ENCODE results near the gene DUSP10.

Gene DUSP10

DNA sequence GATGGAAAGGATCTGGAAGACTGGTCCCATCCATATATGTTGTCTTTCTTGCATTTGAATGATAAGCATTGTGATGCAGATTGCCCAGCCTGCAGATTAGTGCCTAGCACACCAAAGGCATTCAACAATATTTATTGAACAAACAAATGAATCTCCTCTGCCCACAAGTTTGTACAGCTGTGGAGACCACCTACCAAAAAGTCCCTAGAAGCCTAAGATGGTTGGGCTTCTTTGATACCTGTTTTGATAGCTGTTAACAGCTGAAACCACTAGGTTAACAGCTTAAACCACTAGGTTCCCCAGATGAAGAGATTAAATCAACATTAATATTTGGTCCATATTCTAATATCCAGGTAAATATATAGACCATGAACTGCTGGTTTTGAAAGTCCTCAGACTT is 9.8 kb downstream of the DUSP10 start:
- no peak for DNase-seq (ENCODE audit: low read depth in 2 of 2)

DNA sequence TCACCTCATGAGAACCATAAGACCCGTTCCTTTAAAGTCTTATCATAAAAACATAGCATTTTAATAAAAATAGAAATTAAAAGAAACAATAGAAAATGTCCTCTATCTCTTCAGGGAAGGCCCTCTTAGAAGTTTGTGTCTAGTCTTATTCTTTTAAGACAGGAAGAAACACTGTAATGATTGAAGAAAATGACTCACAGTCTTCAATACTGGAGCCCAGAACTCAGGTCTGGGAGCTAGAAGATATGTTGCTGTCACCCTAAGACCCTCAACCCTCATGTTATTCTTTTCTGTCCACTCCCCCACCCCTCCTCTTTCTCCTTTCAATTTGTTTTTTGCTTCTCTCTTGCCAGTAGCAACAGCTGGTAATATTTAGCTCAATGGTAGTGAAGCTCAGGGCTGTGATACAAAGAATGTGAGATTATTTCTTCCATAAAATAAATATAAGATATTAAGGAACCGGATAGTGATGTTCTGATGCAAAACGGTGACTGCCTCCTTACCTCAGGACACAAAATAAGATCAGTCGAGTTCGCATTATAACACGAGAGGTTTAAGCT is 12.0 kb downstream of the DUSP10 start:
- no peak for DNase-seq (ENCODE audit: low read depth in 2 of 2)

DNA sequence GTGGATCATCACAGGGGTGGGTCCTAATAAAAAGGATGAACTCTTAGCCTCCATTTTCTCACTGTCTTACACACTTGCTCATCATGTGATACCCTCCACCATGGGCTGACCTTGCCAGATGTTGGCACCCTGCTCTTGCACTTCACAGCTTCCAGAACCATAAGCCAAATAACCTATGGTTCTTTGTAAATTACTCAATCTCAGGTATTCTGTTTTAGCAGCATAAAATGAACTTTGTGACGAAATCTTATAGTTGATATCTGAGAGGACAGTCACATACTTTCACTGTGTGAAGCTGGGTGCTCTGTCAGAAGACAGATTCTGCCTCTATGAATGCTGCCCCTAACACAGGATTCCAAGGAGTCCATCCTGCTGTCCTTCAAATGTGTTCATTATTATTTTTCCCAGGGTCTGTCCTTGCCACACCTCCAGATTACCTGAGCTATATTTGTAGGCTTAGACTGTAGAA is 13.8 kb downstream of the DUSP10 start:
- DNase-seq (ENCODE audit: low read depth in 2 of 2), result no peak

- no peak for DNase-seq (ENCODE audit: low read depth in 2 of 2)
Observed at GRCh38 chr1:221727146-221728036, 14.5 kb downstream of the DUSP10 start.

DNA sequence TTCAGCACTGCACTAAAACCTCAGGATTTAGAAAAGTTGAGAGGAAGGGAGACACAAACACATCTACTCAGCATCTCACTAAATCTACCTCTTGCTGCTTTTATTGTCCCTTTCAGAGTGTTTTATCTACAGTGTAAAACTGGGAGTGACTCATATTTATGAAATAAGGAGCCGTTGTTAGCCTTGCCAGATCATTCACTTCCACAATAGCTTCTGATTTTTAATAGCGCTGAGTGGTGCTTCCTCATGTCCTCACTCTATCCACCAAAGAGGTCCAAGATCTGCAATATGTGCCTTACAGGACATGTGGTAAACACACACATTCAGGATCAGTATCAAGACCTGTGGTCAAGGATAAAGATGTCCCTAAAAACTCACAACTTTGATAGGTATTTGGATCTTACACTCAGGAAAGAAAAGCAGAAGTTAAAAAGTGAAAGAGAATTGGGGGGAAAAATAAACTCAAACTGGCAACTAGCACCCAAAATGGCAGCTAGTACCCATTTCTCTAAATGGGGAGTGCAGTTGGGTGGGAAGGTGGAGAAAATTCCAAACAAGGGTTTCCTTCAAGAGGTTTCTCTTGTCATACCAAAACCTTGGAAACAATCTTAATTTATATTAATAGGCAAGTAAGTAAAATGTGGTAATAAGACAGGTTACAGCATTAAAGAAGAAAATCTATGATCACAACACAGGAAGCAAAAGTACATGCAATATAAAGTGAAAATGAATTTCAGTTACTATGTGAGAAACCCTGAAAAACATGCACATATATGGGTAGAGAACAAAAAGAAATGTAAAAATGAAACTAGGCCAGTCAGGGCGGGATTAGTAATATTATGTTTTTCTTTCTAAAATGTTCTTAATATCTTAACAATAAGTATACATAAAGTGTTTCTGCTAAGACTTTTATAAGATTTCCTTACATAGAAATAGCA is 15.9 kb downstream of the DUSP10 start:
- no peak for DNase-seq (ENCODE audit: low read depth in 2 of 2)

- no peak for DNase-seq (ENCODE audit: low read depth in 2 of 2)
Observed at GRCh38 chr1:221724931-221725605, 16.8 kb downstream of the DUSP10 start.

- DNase-seq (ENCODE audit: low read depth in 2 of 2), result no peak
Observed at GRCh38 chr1:221723848-221724236, 18.0 kb downstream of the DUSP10 start.

DNA sequence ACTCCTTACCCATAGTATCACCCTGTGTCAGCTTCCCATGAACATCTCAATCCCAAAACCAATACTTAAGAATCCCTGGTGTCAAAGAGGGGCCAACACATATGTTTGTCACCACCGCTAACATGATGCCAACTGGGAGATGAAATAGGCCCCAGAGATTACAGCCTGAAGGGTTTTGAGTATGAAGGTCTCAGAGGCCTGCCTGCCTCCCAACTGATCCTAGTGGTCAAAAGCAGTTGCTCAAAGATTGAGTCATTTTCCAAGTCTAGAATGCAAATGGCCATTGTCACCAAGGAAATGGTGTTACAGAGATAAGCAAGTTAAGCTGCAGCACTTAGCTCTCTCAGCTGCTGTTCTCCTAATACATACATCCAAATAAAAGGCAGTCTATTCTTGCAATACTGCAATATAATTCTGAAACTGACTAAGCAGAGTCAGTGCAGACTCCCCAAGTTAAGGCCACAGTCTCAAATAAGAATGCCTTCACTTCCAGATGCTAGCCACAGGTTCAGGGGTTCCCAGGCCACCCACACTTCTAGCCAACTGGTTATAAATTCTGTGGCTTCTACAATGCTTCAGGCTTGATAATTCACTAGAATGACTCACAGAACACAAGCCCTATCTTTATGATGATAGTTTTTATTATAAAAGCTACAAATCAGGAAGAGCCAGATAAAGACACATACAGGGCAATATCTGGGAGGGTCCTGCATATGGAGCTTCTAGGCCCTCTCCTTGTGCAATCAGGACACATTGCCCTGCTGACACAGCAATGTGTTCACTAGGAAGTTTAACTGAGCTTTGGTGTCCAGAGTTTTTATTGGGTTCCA is 18.7 kb downstream of the DUSP10 start:
- no peak for DNase-seq (ENCODE audit: low read depth in 2 of 2)

- DNase-seq (ENCODE audit: low read depth in 2 of 2), result no peak
Observed at GRCh38 chr1:221722254-221723017, 19.5 kb downstream of the DUSP10 start.

DNA sequence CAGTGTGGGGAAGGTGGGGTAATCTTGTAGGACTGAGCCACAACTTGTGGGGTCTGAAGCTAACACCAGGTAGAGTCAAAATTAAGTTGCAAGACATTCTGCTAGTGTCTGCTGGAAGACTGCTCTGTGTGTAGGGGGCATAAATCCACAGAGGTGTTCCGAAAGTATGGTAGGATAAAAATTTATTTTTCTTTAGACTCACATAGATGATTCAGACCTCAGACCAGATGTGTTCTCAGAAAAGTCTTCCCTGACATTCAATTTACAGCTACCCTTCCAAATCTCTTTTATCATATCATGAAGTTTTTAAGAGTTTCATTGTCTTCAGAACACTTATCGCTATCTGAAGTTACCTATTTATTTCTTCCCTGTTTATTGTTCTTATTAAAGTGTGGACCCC is 21.3 kb downstream of the DUSP10 start:
- no peak for DNase-seq (ENCODE audit: low read depth in 2 of 2)

GRCh38 chr1:221719987-221720386 is 21.9 kb downstream of the DUSP10 start:
- no peak for DNase-seq (ENCODE audit: low read depth in 2 of 2)

GRCh38 chr1:221719278-221719597 is 22.7 kb downstream of the DUSP10 start:
- no peak for DNase-seq (ENCODE audit: low read depth in 2 of 2)

GRCh38 chr1:221718381-221719277 is 23.3 kb downstream of the DUSP10 start:
- DNase-seq (ENCODE audit: low read depth in 2 of 2), result no peak

GRCh38 chr1:221717485-221717853 is 24.4 kb downstream of the DUSP10 start:
- no peak for DNase-seq (ENCODE audit: low read depth in 2 of 2)

DNA sequence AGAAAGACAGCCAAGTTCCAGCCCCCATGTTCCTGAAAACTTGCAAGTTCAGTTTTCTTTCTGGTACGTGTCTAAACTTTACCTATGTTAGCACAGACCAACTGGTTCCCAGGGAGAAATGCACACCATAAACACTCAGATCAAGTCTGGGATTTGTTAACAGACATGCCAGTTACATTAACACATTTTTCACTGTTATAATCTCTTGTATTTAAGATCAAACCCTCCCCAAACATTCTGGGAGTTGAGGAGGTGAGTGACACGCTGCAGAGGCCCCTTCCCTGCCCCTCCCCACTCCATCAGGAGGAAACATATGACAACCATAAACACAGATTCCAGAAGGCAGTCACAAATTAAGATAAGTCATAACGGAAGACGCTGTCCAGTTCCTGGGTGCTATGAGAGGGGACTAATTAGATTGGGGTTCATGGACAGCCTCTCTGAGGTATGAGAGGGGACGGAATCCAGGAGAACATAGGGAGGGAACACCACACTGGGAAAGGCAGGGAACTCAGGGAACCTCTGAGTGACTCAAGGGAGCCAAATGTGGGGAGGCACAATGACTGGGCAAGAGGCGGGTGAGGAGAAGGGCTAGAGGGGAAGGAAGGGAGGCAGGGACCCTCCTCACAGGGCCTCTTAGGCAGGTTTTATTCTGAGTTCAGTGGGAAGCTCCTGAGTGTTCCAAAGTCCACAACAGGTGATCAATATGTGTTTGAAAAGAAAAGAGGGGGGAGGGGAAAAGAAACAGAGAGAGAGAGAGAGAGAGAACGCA is 25.0 kb downstream of the DUSP10 start:
- no peak for DNase-seq (ENCODE audit: low read depth in 2 of 2)

GRCh38 chr1:221715321-221716169 is 26.3 kb downstream of the DUSP10 start:
- no peak for DNase-seq (ENCODE audit: low read depth in 2 of 2)
